Adrenal gland (tissue), 5 donors: Measurements from ENCODE around the gene TMEM135.

Experiments used
- CTCF ChIP-seq, 6 experiments: fragments of 450-650 bp in 4 of 6; fragments of 200-600 bp in 2 of 6; sonication (generic) in 1 of 6; IDR thresholded peaks; 1 replicate in 5 of 6; 2 replicates in 1 of 6; pipeline versions ENCODE4 v1.5.1 to v1.8.0; 2016 to 2021; ENCODE audit warnings: antibody characterized with exemption in 6 of 6, mild to moderate bottlenecking in 2 of 6, moderate library complexity in 1 of 6
- POLR2A ChIP-seq, 2 donors: fragments of 450-650 bp; IDR thresholded peaks; one replicate each; pipeline ENCODE4 v1.6.1; 2017; ENCODE audit warnings: antibody characterized with exemption in 2 of 2, mild to moderate bottlenecking in 2 of 2, moderate library complexity in 1 of 2
- donor health status: DM: no; HTN: no; CAD: no.

- TF ChIP-seq CTCF (IDR thresholded peaks at IDR 0.05) (no peak), POLR2A (IDR thresholded peaks at IDR 0.05) (no peak)
Measured at GRCh38 chr11:87232320-87232719, 194.6 kb downstream of the TMEM135 start.
